ENCODE data around the gene ISX. TPM values are rescaled to one million over a fixed set of nuclear protein-coding genes. Genes with fewer than 3 reads are reported as not detected.

ISX gene
- total RNA-seq, 1 experiment from 2014 or later, result not detected

DNA sequence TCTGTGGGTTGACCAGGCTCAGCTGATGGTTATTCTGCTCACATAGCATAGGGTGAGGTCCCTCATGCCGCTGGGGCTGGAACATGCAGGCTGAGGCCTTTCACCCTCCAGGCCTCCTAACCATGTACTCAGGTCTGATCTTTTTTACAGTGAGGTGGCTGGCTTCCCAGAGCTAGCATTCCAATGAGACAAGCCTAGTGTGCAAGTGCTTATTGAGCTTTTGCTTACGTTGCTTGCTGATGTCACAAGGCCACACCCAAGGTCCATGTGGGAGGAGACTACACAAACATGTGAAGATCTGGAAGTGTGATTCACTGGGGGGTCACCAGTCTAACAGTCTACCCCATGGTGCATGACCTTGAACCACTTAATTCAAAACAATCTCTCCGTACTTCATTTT is 33.9 kb downstream of the ISX start:
- TF ChIP-seq, protein P1, sequence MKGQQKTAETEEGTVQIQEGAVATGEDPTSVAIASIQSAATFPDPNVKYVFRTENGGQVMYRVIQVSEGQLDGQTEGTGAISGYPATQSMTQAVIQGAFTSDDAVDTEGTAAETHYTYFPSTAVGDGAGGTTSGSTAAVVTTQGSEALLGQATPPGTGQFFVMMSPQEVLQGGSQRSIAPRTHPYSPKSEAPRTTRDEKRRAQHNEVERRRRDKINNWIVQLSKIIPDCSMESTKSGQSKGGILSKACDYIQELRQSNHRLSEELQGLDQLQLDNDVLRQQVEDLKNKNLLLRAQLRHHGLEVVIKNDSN (CRISPR knock-in tag; IDR thresholded peaks at IDR 0.05), result no peak
- TF ChIP-seq TEAD4 (CRISPR knock-in tag; IDR thresholded peaks at IDR 0.05), result no peak
- TF ChIP-seq ZNF138 (CRISPR knock-in tag; conservative IDR thresholded peaks at IDR 0.05), result no peak
- no peak for TF ChIP-seq FOXK1 (CRISPR knock-in tag; IDR thresholded peaks at IDR 0.05)
- TF ChIP-seq SMAD4 (CRISPR knock-in tag; IDR thresholded peaks at IDR 0.05), result no peak
- TF ChIP-seq, protein P2, sequence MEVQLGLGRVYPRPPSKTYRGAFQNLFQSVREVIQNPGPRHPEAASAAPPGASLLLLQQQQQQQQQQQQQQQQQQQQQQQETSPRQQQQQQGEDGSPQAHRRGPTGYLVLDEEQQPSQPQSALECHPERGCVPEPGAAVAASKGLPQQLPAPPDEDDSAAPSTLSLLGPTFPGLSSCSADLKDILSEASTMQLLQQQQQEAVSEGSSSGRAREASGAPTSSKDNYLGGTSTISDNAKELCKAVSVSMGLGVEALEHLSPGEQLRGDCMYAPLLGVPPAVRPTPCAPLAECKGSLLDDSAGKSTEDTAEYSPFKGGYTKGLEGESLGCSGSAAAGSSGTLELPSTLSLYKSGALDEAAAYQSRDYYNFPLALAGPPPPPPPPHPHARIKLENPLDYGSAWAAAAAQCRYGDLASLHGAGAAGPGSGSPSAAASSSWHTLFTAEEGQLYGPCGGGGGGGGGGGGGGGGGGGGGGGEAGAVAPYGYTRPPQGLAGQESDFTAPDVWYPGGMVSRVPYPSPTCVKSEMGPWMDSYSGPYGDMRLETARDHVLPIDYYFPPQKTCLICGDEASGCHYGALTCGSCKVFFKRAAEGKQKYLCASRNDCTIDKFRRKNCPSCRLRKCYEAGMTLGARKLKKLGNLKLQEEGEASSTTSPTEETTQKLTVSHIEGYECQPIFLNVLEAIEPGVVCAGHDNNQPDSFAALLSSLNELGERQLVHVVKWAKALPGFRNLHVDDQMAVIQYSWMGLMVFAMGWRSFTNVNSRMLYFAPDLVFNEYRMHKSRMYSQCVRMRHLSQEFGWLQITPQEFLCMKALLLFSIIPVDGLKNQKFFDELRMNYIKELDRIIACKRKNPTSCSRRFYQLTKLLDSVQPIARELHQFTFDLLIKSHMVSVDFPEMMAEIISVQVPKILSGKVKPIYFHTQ (CRISPR knock-in tag; IDR thresholded peaks at IDR 0.05), result no peak
- no peak for TF ChIP-seq TCF7 (CRISPR knock-in tag; IDR thresholded peaks at IDR 0.05; ENCODE audit: low read depth)
- TF ChIP-seq NR3C1 (CRISPR knock-in tag; conservative IDR thresholded peaks at IDR 0.05; ENCODE audit: low read depth), result no peak
- TF ChIP-seq, protein P3, sequence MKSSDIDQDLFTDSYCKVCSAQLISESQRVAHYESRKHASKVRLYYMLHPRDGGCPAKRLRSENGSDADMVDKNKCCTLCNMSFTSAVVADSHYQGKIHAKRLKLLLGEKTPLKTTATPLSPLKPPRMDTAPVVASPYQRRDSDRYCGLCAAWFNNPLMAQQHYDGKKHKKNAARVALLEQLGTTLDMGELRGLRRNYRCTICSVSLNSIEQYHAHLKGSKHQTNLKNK (CRISPR knock-in tag; IDR thresholded peaks at IDR 0.05), result no peak
- TF ChIP-seq, protein P4, sequence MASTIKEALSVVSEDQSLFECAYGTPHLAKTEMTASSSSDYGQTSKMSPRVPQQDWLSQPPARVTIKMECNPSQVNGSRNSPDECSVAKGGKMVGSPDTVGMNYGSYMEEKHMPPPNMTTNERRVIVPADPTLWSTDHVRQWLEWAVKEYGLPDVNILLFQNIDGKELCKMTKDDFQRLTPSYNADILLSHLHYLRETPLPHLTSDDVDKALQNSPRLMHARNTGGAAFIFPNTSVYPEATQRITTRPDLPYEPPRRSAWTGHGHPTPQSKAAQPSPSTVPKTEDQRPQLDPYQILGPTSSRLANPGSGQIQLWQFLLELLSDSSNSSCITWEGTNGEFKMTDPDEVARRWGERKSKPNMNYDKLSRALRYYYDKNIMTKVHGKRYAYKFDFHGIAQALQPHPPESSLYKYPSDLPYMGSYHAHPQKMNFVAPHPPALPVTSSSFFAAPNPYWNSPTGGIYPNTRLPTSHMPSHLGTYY (CRISPR knock-in tag; IDR thresholded peaks at IDR 0.05), result no peak
- TF ChIP-seq, protein P5, sequence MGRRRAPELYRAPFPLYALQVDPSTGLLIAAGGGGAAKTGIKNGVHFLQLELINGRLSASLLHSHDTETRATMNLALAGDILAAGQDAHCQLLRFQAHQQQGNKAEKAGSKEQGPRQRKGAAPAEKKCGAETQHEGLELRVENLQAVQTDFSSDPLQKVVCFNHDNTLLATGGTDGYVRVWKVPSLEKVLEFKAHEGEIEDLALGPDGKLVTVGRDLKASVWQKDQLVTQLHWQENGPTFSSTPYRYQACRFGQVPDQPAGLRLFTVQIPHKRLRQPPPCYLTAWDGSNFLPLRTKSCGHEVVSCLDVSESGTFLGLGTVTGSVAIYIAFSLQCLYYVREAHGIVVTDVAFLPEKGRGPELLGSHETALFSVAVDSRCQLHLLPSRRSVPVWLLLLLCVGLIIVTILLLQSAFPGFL (CRISPR knock-in tag; IDR thresholded peaks at IDR 0.05; ENCODE audit: borderline replicate concordance), result no peak
- no peak for TF ChIP-seq ZNF232 (CRISPR knock-in tag; IDR thresholded peaks at IDR 0.05)
- TF ChIP-seq TP53 (CRISPR knock-in tag; IDR thresholded peaks at IDR 0.05), result no peak
- no peak for TF ChIP-seq JAZF1 (CRISPR knock-in tag; IDR thresholded peaks at IDR 0.05)
- TF ChIP-seq, protein P6, sequence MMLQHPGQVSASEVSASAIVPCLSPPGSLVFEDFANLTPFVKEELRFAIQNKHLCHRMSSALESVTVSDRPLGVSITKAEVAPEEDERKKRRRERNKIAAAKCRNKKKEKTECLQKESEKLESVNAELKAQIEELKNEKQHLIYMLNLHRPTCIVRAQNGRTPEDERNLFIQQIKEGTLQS (CRISPR knock-in tag; conservative IDR thresholded peaks at IDR 0.05), result no peak
- TF ChIP-seq, protein P7, sequence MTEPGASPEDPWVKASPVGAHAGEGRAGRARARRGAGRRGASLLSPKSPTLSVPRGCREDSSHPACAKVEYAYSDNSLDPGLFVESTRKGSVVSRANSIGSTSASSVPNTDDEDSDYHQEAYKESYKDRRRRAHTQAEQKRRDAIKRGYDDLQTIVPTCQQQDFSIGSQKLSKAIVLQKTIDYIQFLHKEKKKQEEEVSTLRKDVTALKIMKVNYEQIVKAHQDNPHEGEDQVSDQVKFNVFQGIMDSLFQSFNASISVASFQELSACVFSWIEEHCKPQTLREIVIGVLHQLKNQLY (CRISPR knock-in tag; IDR thresholded peaks at IDR 0.05), result no peak
- TF ChIP-seq JUN (CRISPR knock-in tag; IDR thresholded peaks at IDR 0.05), result no peak
- no peak for TF ChIP-seq ZNF219 (CRISPR knock-in tag; IDR thresholded peaks at IDR 0.05; ENCODE audit: borderline replicate concordance)
- no peak for TF ChIP-seq GRHL2 (CRISPR knock-in tag; IDR thresholded peaks at IDR 0.05; ENCODE audit: insufficient replicate concordance, severe bottlenecking)
- ChIA-PET CTCF (interaction anchor here (0.8 kb wide), 1 partner anchor 51 kb away, joined by 3 read pairs; no protein-coding TSS in a partner anchor), POLR2A (no interaction called here)
- Mint-ChIP-seq H3K4me3 (no peak overlapping the region), H3K9me3 (no peaks in the 10 kb centered on the region), H3K27me3 (ENCODE audit: low read depth) (peaks cover 3% of the 10 kb centered on the region), H3K36me3 (no peaks in the 10 kb centered on the region), H3K4me1 (peaks cover 7% of the 10 kb centered on the region; the same call in 1 of the 2 replicates), H3K27ac (no peak overlapping the region)
- DNase-seq (ENCODE audit: low spot score) (no peak), ATAC-seq (no peak)

All from WTC11 (cell line).